ENCODE data around the gene SH3PXD2A.

The SH3PXD2A gene

GRCh38 chr10:103548006-103548405, 307.4 kb downstream of the SH3PXD2A start:
- DNase-seq (ENCODE audit: low read depth), result no peak
- TF ChIP-seq, protein P1, sequence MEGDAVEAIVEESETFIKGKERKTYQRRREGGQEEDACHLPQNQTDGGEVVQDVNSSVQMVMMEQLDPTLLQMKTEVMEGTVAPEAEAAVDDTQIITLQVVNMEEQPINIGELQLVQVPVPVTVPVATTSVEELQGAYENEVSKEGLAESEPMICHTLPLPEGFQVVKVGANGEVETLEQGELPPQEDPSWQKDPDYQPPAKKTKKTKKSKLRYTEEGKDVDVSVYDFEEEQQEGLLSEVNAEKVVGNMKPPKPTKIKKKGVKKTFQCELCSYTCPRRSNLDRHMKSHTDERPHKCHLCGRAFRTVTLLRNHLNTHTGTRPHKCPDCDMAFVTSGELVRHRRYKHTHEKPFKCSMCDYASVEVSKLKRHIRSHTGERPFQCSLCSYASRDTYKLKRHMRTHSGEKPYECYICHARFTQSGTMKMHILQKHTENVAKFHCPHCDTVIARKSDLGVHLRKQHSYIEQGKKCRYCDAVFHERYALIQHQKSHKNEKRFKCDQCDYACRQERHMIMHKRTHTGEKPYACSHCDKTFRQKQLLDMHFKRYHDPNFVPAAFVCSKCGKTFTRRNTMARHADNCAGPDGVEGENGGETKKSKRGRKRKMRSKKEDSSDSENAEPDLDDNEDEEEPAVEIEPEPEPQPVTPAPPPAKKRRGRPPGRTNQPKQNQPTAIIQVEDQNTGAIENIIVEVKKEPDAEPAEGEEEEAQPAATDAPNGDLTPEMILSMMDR (IDR thresholded peaks at IDR 0.05; ENCODE audit: control insufficient read depth, extremely low read depth, insufficient read depth), result no peak
- H3K4me3 ChIP-seq (ENCODE audit: low read depth, low read length), result no peak overlapping the region

GRCh38 chr10:103547391-103547946, 307.9 kb downstream of the SH3PXD2A start:
- no peak for DNase-seq (ENCODE audit: low read depth)
- TF ChIP-seq, protein P1 (IDR thresholded peaks at IDR 0.05; ENCODE audit: control insufficient read depth, extremely low read depth, insufficient read depth), result no peak
- no peak overlapping the region for H3K4me3 ChIP-seq (ENCODE audit: low read depth, low read length)

- H3K4me3 ChIP-seq (ENCODE audit: low read depth, low read length), result no peak overlapping the region
- no peak for DNase-seq (ENCODE audit: low read depth)
- TF ChIP-seq, protein P1 (IDR thresholded peaks at IDR 0.05; ENCODE audit: control insufficient read depth, extremely low read depth, insufficient read depth), result no peak
Measured at GRCh38 chr10:103546401-103546800, 309.0 kb downstream of the SH3PXD2A start.

- no peak for DNase-seq (ENCODE audit: low read depth)
- TF ChIP-seq, protein P1 (IDR thresholded peaks at IDR 0.05; ENCODE audit: control insufficient read depth, extremely low read depth, insufficient read depth), result no peak
- H3K4me3 ChIP-seq (ENCODE audit: low read depth, low read length), result no peak overlapping the region
Measured at GRCh38 chr10:103545771-103546281, 309.6 kb downstream of the SH3PXD2A start.

- TF ChIP-seq, protein P1 (IDR thresholded peaks at IDR 0.05; ENCODE audit: control insufficient read depth, extremely low read depth, insufficient read depth), result no peak
- no peak for DNase-seq (ENCODE audit: low read depth)
- no peak overlapping the region for H3K4me3 ChIP-seq (ENCODE audit: low read depth, low read length)
Measured at GRCh38 chr10:103545366-103545765, 310.0 kb downstream of the SH3PXD2A start.

DNA sequence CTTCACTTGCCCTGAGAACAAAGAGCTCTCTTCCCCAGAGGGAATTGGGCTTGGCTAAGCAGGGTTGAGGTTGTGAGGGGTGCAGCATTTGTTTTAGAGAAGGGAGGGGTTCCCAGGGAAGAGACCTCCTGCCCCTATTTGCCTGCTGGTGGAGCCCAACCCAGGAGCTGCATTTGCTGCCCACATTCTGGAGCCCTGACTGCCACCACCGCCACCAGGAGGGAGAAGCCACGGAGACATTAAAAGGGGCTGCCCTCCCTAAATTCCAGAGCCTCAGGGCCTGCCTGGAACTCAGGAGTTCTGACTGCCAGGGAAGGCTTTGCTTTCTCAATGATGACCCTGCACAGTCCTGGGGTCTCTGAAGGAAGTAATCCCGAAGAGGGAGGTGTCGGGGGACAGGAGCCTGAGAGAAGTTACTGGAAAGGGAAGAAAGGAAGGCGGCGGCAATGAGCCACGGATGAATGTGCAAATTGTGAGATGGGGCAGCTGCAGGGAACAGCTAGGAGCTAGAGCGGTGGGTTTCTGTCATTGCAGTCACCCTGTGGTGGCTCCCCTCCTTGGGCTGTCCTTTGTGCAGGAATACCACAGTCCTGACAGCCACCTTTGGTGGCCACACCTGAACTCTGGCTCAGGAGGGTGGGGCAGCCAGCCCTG, 310.6 kb downstream of the SH3PXD2A start:
- no peak for DNase-seq (ENCODE audit: low read depth)
- TF ChIP-seq, protein P1 (IDR thresholded peaks at IDR 0.05; ENCODE audit: control insufficient read depth, extremely low read depth, insufficient read depth), result no peak
- H3K4me3 ChIP-seq (ENCODE audit: low read depth, low read length), result no peak overlapping the region

All from LNCaP clone FGC (cell line).